Astrocyte (in vitro differentiated cells and primary cell): Measurements from ENCODE around the gene FAM131A. TPM values are rescaled to one million over a fixed set of nuclear protein-coding genes. Genes with fewer than 3 reads are reported as not detected.

Experiments
- DNase-seq: peaks from one replicate; pipeline ENCODE4 v3.0.0-alpha.2; 2010; ENCODE audit warnings: low read depth
- FAIRE-seq: peaks from 2 replicates; lab custom pipeline; 2011; peaks lifted over from hg19 to GRCh38; lab: Jason Lieb, UNC
- H2AFZ ChIP-seq: 2 replicates; pipeline ENCODE4 v1.6.0; 2012; ENCODE audit warnings: low read depth, low read length, inconsistent platforms
- H3K27ac ChIP-seq: 2 replicates; pipeline ENCODE4 v1.5.1; 2011; ENCODE audit warnings: low read depth, low read length, inconsistent platforms
- H3K27me3 ChIP-seq: 2 replicates; pipeline ENCODE4 v1.6.0; 2011; ENCODE audit warnings: low read length, inconsistent platforms; ENCODE audit not compliant: insufficient read depth
- H3K36me3 ChIP-seq: 2 replicates; pipeline ENCODE4 v1.5.1; 2011; ENCODE audit warnings: low read length, inconsistent platforms; ENCODE audit not compliant: insufficient read depth
- H3K4me1 ChIP-seq: 2 replicates; pipeline ENCODE4 v1.5.1; 2011; ENCODE audit warnings: low read length, inconsistent platforms; ENCODE audit not compliant: insufficient read depth
- H3K4me2 ChIP-seq: 2 replicates; pipeline ENCODE4 v1.6.0; 2012; ENCODE audit warnings: low read length, inconsistent platforms
- H3K4me3 ChIP-seq: 2 replicates; pipeline ENCODE4 v1.5.1; 2011; ENCODE audit warnings: low read depth, mild to moderate bottlenecking, low read length, inconsistent platforms; ENCODE audit not compliant: insufficient read depth
- H3K79me2 ChIP-seq: 2 replicates; pipeline ENCODE4 v1.6.0; 2012; ENCODE audit warnings: mild to moderate bottlenecking, low read length, inconsistent platforms; ENCODE audit not compliant: insufficient read depth
- H3K9ac ChIP-seq: 2 replicates; pipeline ENCODE4 v1.6.0; 2012; ENCODE audit warnings: mild to moderate bottlenecking, low read length, inconsistent platforms
- H3K9me3 ChIP-seq: 2 replicates; pipeline ENCODE4 v1.5.1; 2012; ENCODE audit warnings: low read depth, mild to moderate bottlenecking, low read length, inconsistent platforms; ENCODE audit not compliant: insufficient read depth
- H4K20me1 ChIP-seq: 2 replicates; pipeline ENCODE4 v1.6.0; 2012; ENCODE audit warnings: low read length, inconsistent platforms; ENCODE audit not compliant: insufficient read depth
- H3K27ac Mint-ChIP-seq: one replicate; pipeline ENCODE4 v1.8.0; 2021; ENCODE audit warnings: mild to moderate bottlenecking, mixed read lengths; ENCODE audit not compliant: unreplicated experiment
- H3K27me3 Mint-ChIP-seq: one replicate; pipeline ENCODE4 v1.8.0; 2021; ENCODE audit warnings: low read depth, mixed read lengths; ENCODE audit not compliant: unreplicated experiment
- H3K36me3 Mint-ChIP-seq: one replicate; pipeline ENCODE4 v1.8.0; 2021; ENCODE audit warnings: low read depth, mixed read lengths; ENCODE audit not compliant: unreplicated experiment
- H3K4me1 Mint-ChIP-seq: one replicate; pipeline ENCODE4 v1.8.0; 2021; ENCODE audit warnings: low read depth, mixed read lengths; ENCODE audit not compliant: unreplicated experiment
- H3K4me3 Mint-ChIP-seq: one replicate; pipeline ENCODE4 v1.8.0; 2021; ENCODE audit warnings: mild to moderate bottlenecking, moderate library complexity, mixed read lengths; ENCODE audit not compliant: unreplicated experiment
- H3K9me3 Mint-ChIP-seq: one replicate; pipeline ENCODE4 v1.8.0; 2021; ENCODE audit warnings: mild to moderate bottlenecking, mixed read lengths; ENCODE audit not compliant: unreplicated experiment
- CTCF ChIP-seq: IDR thresholded peaks from 2 replicates; pipeline ENCODE4 v1.5.1; 2011; ENCODE audit warnings: low read depth, mild to moderate bottlenecking, inconsistent platforms, low read length, moderate library complexity; ENCODE audit not compliant: insufficient read depth
- EZH2 ChIP-seq: IDR thresholded peaks from 2 replicates; pipeline ENCODE4 v1.6.1; 2012; ENCODE audit warnings: mild to moderate bottlenecking, low read length, inconsistent platforms; ENCODE audit not compliant: insufficient read depth
- total RNA-seq: library from RNA; stranded (reverse); gene quantifications from 2 replicates; pipeline ENCODE4 v1.2.1, GENCODE V29; 2021

Gene FAM131A
- total RNA-seq, 1 donor from 2014 or later, result 12.2 TPM

- Histone ChIP-seq H3K4me2 (no peak overlapping the region), H3K27me3 (peaks cover 15% of the 10 kb centered on the region), H3K27ac (no peak overlapping the region), H4K20me1 (no peaks in the 10 kb centered on the region), H3K79me2 (no peaks in the 10 kb centered on the region), H3K9me3 (no peaks in the 10 kb centered on the region), H3K4me1 (no peaks in the 10 kb centered on the region), H3K36me3 (no peaks in the 10 kb centered on the region), H3K4me3 (no peak overlapping the region), H3K9ac (no peak overlapping the region), H2AFZ (no peak overlapping the region)
- Mint-ChIP-seq H3K27ac (no peak overlapping the region), H3K4me3 (no peak overlapping the region), H3K27me3 (peaks cover 24% of the 10 kb centered on the region), H3K9me3 (no peaks in the 10 kb centered on the region), H3K4me1 (peaks cover 3% of the 10 kb centered on the region), H3K36me3 (peaks cover 3% of the 10 kb centered on the region)
- no peak for FAIRE-seq
- no peak for DNase-seq
- no peak for TF ChIP-seq CTCF
- TF ChIP-seq EZH2, result no peak
These were observed 57.9 kb downstream of the FAM131A start for GRCh38 chr3:184395320-184395660.

Other genes with a start within 250 kb of the FAM131A start
- gene HTR3E, start 240.5 kb upstream of the FAM131A start, total RNA-seq, result not detected in 2 replicates
- gene EIF2B5, start 202.2 kb upstream of the FAM131A start, total RNA-seq, result 20.8 and 22.6 TPM in 2 replicates
- gene DVL3, start 182.2 kb upstream of the FAM131A start, total RNA-seq, result 107 and 110 TPM in 2 replicates
- gene AP2M1, start 162.7 kb upstream of the FAM131A start, total RNA-seq, result 603 and 613 TPM in 2 replicates
- gene ABCF3, start 151.4 kb upstream of the FAM131A start, total RNA-seq, result 61.1 and 70.9 TPM in 2 replicates
- gene VWA5B2, start 108.0 kb upstream of the FAM131A start, total RNA-seq, result 0.23 TPM in 1 of 2 replicates, not detected in the other
- 47.1 and 51.1 TPM in 2 replicates for gene ALG3, start 88.6 kb upstream of the FAM131A start, total RNA-seq
- 7.2 TPM in 2 replicates for gene EEF1AKMT4, start 87.9 kb upstream of the FAM131A start, total RNA-seq
- gene CAMK2N2, start 76.0 kb upstream of the FAM131A start, total RNA-seq, result 2.6 and 3.4 TPM in 2 replicates
- not detected in 2 replicates for gene ECE2, start 61.6 kb upstream of the FAM131A start, total RNA-seq
- gene PSMD2, start 38.4 kb upstream of the FAM131A start, total RNA-seq, result 496 and 588 TPM in 2 replicates
- gene EIF4G1, start 23.0 kb upstream of the FAM131A start, total RNA-seq, result 490 and 495 TPM in 2 replicates
- gene CLCN2, start 24.0 kb downstream of the FAM131A start, total RNA-seq, result 7.4 and 9.0 TPM in 2 replicates
- 63.2 and 70.3 TPM in 2 replicates for gene POLR2H, start 24.1 kb downstream of the FAM131A start, total RNA-seq
- gene THPO, start 40.6 kb downstream of the FAM131A start, total RNA-seq, result 0.25 and 0.46 TPM in 2 replicates
- 3.4 and 5.6 TPM in 2 replicates for gene CHRD, start 42.5 kb downstream of the FAM131A start, total RNA-seq
- 17.2 and 27.0 TPM in 2 replicates for gene EPHB3, start 224.2 kb downstream of the FAM131A start, total RNA-seq